D721Med (cell line): Measurements from ENCODE around the gene MYH14.
"Not testable (repeated sequence)": the region's sequence is repeated elsewhere in the genome, so short reads cannot be mapped to it uniquely, and the experiment has no call there.

Experiments
- DNase-seq: peaks from one replicate; pipeline ENCODE4 v3.0.0; 2011; ENCODE audit warnings: low spot score; ENCODE audit not compliant: insufficient read length
- FAIRE-seq: peaks from 2 replicates; lab custom pipeline; 2011; peaks lifted over from hg19 to GRCh38; lab: Jason Lieb, UNC
- TF ChIP-seq, protein P1 (sequence below): IDR thresholded peaks from 2 replicates; pipeline ENCODE4 v1.5.1; 2012; ENCODE audit warnings: mild to moderate bottlenecking, control low read depth; ENCODE audit not compliant: insufficient read depth; ENCODE audit errors: missing control alignments

Gene MYH14

GRCh38 chr19:50341091-50341564 is 137.7 kb downstream of the MYH14 start:
- FAIRE-seq, result no peak
- TF ChIP-seq, protein P1, sequence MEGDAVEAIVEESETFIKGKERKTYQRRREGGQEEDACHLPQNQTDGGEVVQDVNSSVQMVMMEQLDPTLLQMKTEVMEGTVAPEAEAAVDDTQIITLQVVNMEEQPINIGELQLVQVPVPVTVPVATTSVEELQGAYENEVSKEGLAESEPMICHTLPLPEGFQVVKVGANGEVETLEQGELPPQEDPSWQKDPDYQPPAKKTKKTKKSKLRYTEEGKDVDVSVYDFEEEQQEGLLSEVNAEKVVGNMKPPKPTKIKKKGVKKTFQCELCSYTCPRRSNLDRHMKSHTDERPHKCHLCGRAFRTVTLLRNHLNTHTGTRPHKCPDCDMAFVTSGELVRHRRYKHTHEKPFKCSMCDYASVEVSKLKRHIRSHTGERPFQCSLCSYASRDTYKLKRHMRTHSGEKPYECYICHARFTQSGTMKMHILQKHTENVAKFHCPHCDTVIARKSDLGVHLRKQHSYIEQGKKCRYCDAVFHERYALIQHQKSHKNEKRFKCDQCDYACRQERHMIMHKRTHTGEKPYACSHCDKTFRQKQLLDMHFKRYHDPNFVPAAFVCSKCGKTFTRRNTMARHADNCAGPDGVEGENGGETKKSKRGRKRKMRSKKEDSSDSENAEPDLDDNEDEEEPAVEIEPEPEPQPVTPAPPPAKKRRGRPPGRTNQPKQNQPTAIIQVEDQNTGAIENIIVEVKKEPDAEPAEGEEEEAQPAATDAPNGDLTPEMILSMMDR, result no peak
- DNase-seq, result no peak

- FAIRE-seq, result no peak
- TF ChIP-seq, protein P1, result no peak
- no peak for DNase-seq
Measured at GRCh38 chr19:50344661-50345318, 141.4 kb downstream of the MYH14 start.

GRCh38 chr19:50347089-50347581 is 143.7 kb downstream of the MYH14 start:
- DNase-seq, FAIRE-seq: not testable (repeated sequence)

DNA sequence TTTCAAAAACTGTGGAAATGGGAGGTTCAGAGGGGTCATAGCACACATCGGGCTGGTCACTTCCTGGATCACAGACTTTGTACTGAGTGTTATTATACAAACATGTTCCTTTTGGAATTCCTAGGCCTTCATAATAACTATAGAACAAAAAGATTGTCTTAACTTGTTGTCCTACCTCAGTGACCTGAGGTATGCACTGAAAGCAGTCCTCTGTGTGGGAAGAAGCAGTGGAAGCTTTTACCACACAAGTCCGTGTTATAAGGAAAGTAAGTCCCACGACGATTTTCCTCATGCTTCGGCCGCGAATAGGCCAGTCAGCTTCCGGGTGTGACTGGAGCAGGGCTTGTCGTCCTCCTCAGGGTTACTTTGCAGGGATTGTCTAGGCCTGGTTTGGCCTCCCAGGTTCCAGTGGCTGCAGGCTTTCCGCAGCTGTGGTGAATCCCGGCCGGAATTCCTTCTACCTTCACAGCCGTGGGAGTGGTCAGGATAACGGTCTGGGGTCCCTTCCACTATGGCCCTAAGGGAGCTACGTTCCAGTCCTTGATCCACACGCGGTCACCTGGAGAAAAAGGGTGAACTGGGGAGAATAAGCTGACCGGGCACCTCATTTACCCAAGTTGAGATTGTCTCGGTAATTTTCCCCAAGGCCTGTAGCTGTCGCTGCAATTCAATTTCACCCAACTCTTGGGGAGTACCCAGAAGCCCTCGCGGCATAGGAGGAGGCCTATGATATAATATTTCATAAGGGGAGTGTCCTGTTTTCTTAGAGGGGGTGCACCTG is 146.0 kb downstream of the MYH14 start:
- DNase-seq (no peak), FAIRE-seq (no peak)
- TF ChIP-seq, protein P1, result no peak

DNA sequence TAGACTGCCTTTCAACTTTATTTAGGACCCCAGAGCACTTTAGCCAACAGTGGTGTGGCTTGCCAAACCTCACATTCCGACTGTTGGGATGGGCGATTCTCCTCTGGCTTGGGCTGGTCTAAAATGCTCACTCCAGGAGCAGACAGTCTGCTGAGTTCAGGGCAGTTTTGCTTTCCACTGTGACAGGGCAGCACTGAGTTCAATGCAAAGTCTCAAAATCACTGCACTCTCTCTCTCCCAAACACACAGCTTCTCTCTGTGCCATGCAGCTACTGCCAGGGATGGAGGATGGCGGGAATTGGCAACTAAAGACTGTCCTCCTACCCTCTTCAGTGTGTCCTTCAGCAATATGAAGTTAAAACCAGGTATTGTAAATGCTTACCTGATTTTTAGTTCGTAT is 148.8 kb downstream of the MYH14 start:
- TF ChIP-seq, protein P1, result no peak
- DNase-seq (no peak), FAIRE-seq (no peak)

- DNase-seq, FAIRE-seq: not testable (repeated sequence)
Measured at GRCh38 chr19:50353487-50353880, 150.1 kb downstream of the MYH14 start.

DNA sequence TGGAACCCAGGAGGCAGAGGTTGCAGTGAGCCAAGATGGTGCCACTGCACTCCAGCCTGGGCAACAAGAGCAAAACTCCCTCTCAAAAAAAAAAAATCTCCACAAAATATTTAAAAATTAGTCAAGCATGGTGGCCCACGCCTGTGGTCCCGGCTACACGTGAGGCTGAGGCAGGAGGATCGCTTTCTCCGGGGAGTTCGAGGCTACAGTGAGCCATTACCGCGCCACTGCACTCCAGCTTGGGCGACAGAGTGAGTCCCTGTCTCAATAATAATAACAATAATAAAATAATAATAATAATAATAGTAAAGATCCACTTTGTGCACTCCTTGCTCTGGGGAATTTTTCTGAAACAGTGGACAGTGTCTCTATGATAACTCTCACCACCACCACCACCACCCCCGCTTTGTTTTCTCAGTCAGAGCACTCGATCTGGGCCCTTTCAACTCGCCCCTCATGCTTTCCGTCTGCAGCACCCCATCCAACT is 153.3 kb downstream of the MYH14 start:
- no peak for DNase-seq
- TF ChIP-seq, protein P1, result no peak
- no peak for FAIRE-seq
